B cell (primary cell): Measurements from ENCODE around the gene WDR82. TPM values are rescaled to one million over a fixed set of nuclear protein-coding genes. Genes with fewer than 3 reads are reported as not detected.

Source experiments
- ATAC-seq: fragments of 200-7000 bp; cut with Tn5 transposase; one replicate; pipeline ENCODE4 v1.10.0; 2021; ENCODE audit warnings: low read depth, mild to moderate bottlenecking, moderate number of reproducible peaks, moderate library complexity
- CTCF ChIA-PET: fragments of 350-600 bp; sonication (Branson Sonifier 250); formaldehyde crosslinking; loops from one replicate; lab custom pipeline; 2021; ENCODE audit warnings: antibody characterized with exemption, inconsistent platforms; lab: Charles Lee
- POLR2A ChIA-PET: fragments of 350-600 bp; sonication (Branson Sonifier 250); formaldehyde crosslinking; loops from one replicate; lab custom pipeline; 2021; ENCODE audit warnings: antibody characterized with exemption; lab: Charles Lee
- DNase-seq: peaks from one replicate; pipeline ENCODE4 v3.0.0; 2013
- H2AFZ ChIP-seq: 2 replicates; pipeline ENCODE4 v1.6.1; 2012; ENCODE audit warnings: mild to moderate bottlenecking, low read depth, low read length; ENCODE audit not compliant: insufficient read depth, poor library complexity, severe bottlenecking
- H3K27ac ChIP-seq, 2 donors: 1 replicate in 1 of 2; 2 replicates in 1 of 2; pipeline ENCODE4 v1.5.1; 2012 to 2013; ENCODE audit warnings: low read length in 2 of 2, mild to moderate bottlenecking in 2 of 2, moderate library complexity in 1 of 2
- H3K27me3 ChIP-seq, 4 experiments: fragments of 200-600 bp in 1 of 4; sonication (generic) in 1 of 4; replicated peaks in 1 of 4; 1 replicate in 2 of 4; 2 replicates in 2 of 4; pipeline versions ENCODE4 v1.6.1 to v1.7.0; 2013 to 2016; ENCODE audit warnings: low read length in 3 of 4, mild to moderate bottlenecking in 2 of 4, mixed read lengths in 1 of 4, moderate library complexity in 1 of 4; ENCODE audit not compliant: insufficient read depth in 4 of 4, control insufficient read depth in 3 of 4; ENCODE audit errors: control extremely low read depth in 1 of 4
- H3K36me3 ChIP-seq, 2 experiments: replicated peaks in 1 of 2; 1 replicate in 1 of 2; 2 replicates in 1 of 2; pipeline versions ENCODE4 v1.6.1 to v1.7.1; 2013; ENCODE audit warnings: low read length in 1 of 2; ENCODE audit not compliant: insufficient read depth in 2 of 2, control insufficient read depth in 1 of 2; ENCODE audit errors: control extremely low read depth in 1 of 2, extremely low read depth in 1 of 2
- H3K4me1 ChIP-seq, 2 donors: fragments of 200-600 bp in 1 of 2; sonication (generic) in 1 of 2; 1 replicate in 1 of 2; 2 replicates in 1 of 2; pipeline versions ENCODE4 v1.5.1 to v1.6.1; 2013 to 2017; ENCODE audit warnings: low read length in 2 of 2; ENCODE audit not compliant: control insufficient read depth in 2 of 2, insufficient read depth in 2 of 2
- H3K4me2 ChIP-seq: replicated peaks from 2 replicates; pipeline ENCODE3; 2012; ENCODE audit warnings: mild to moderate bottlenecking, low read depth, low read length; ENCODE audit not compliant: poor library complexity, severe bottlenecking
- H3K4me3 ChIP-seq, 5 experiments: fragments of 200-600 bp in 1 of 5; sonication (generic) in 1 of 5; 1 replicate in 3 of 5; 2 replicates in 2 of 5; pipeline versions ENCODE4 v1.5.1 to v1.7.0; 2011 to 2016; ENCODE audit warnings: low read length in 4 of 5, mild to moderate bottlenecking in 4 of 5, low read depth in 2 of 5, control low read depth in 1 of 5, moderate library complexity in 1 of 5; ENCODE audit not compliant: insufficient read depth in 1 of 5; ENCODE audit errors: control extremely low read depth in 1 of 5, extremely low read depth in 1 of 5
- H3K79me2 ChIP-seq: fragments of 200-600 bp; sonication (generic); one replicate; pipeline ENCODE4 v1.6.0; 2016; ENCODE audit warnings: low read length; ENCODE audit not compliant: control insufficient read depth, insufficient read depth
- H3K9ac ChIP-seq: fragments of 200-600 bp; sonication (generic); 2 replicates; pipeline ENCODE4 v1.6.1; 2017; ENCODE audit warnings: mild to moderate bottlenecking, low read length, moderate library complexity
- H3K9me3 ChIP-seq, 3 donors: one replicate each; pipeline versions ENCODE4 v1.6.1 to v1.7.1; 2013; ENCODE audit warnings: low read length in 2 of 3; ENCODE audit not compliant: control insufficient read depth in 2 of 3, insufficient read depth in 1 of 3; ENCODE audit errors: control extremely low read depth in 1 of 3
- H4K20me1 ChIP-seq: 2 replicates; pipeline ENCODE4 v1.6.0; 2012; ENCODE audit warnings: mild to moderate bottlenecking, low read length; ENCODE audit not compliant: insufficient read depth, control insufficient read depth, poor library complexity, severe bottlenecking
- H3K27ac Mint-ChIP-seq: one replicate; pipeline ENCODE4 v1.8.0; 2021; ENCODE audit warnings: mixed read lengths
- H3K27me3 Mint-ChIP-seq: one replicate; pipeline ENCODE4 v1.8.0; 2021; ENCODE audit warnings: mixed read lengths
- H3K4me1 Mint-ChIP-seq: one replicate; pipeline ENCODE4 v1.8.0; 2021; ENCODE audit warnings: mixed read lengths
- H3K4me3 Mint-ChIP-seq: one replicate; pipeline ENCODE4 v1.8.0; 2021; ENCODE audit warnings: mixed read lengths
- H3K9me3 Mint-ChIP-seq: one replicate; pipeline ENCODE4 v1.8.0; 2022; ENCODE audit warnings: mixed read lengths; ENCODE audit not compliant: insufficient read depth
- EZH2 ChIP-seq: IDR thresholded peaks from 2 replicates; pipeline ENCODE4 v1.6.1; 2012; ENCODE audit warnings: borderline replicate concordance, low read depth, mild to moderate bottlenecking, moderate library complexity, low read length; ENCODE audit not compliant: insufficient read depth, poor library complexity, severe bottlenecking
- WGBS: methylation state at CpG from one replicate; pipeline ENCODE4 v1.1.5; 2013; ENCODE audit warnings: missing lambda C conversion rate; ENCODE audit not compliant: insufficient coverage; 5-methylcytosine and 5-hydroxymethylcytosine counted together
- intact Hi-C: fragments of 100-400 bp; cut with micrococcal nuclease; formaldehyde crosslinking; loops from one replicate; pipeline ENCODE4 v1.10.0; 2022
- polyA plus RNA-seq: library from polyadenylated mRNA; depleted of rRNA; stranded (reverse); fragments of >200 nt; gene quantifications from 2 replicates; pipeline ENCODE4 v1.2.3, GENCODE V29; 2012
- total RNA-seq, 2 donors: library from RNA; stranded (reverse); fragments of 120-200 nt in 1 of 2; gene quantifications; 1 replicate in 1 of 2; 2 replicates in 1 of 2; pipeline versions ENCODE4 v1.2.3 to v1.2.4, GENCODE V29; 2013 to 2022
- TF ChIP-seq, protein P1 (sequence below): fragments of 200-600 bp; IDR thresholded peaks from one replicate; pipeline ENCODE4 v1.8.0; 2022; ENCODE audit warnings: antibody characterized with exemption, mild to moderate bottlenecking

The WDR82 gene
- total and polyA plus RNA-seq, 2 donors (not counting 1 experiment from before 2014, with no cell fraction given) = 27.8 to 101 TPM

DNA sequence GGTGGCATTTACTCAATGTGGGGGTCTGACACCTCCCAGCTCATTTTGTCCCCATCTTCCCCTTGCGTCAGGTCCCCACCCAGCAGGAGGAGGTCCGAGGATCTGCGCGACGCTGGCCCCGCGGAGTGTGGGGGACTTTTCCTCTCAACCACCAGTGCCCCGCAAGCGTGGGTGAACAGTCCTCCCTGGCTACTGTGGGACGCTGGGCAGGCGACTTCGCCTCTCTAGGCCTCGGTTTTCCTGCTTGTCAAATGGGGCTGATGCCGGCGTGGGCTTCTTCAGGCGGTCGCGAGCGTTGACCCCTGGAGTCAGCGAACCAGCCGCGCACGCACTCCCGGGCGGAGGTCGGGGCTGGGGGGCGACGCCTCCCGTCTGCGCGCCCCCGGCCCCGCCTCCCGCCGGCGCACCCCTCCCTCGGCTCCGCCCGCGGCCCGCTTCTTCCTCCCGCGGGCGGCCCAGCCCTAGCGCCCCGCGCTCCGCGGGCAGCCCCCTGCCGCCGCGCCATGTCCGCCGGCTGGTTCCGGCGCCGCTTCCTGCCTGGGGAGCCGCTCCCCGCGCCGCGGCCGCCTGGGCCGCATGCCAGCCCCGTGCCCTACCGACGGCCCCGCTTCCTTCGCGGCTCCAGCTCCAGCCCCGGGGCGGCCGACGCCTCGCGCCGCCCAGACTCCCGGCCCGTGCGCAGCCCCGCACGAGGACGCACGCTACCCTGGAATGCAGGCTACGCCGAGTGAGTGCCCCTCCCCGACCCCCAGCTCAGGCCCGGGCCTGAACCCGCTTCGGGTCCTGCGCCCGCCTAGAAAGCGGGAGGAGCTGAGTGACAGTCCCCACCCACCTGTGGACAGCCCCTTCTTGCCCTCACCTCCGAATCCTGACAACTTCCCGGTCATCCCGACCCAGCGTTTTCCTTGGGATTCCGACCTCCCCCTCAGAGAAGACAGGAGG lies 32.9 kb downstream of the WDR82 start, which contains the start of gene PPM1M:
Gene PPM1M (plus strand): TSS at position 438 of the 942 bp plus-strand sequence. CDS start 66 bp downstream, at position 504.
- TF ChIP-seq, protein P1, sequence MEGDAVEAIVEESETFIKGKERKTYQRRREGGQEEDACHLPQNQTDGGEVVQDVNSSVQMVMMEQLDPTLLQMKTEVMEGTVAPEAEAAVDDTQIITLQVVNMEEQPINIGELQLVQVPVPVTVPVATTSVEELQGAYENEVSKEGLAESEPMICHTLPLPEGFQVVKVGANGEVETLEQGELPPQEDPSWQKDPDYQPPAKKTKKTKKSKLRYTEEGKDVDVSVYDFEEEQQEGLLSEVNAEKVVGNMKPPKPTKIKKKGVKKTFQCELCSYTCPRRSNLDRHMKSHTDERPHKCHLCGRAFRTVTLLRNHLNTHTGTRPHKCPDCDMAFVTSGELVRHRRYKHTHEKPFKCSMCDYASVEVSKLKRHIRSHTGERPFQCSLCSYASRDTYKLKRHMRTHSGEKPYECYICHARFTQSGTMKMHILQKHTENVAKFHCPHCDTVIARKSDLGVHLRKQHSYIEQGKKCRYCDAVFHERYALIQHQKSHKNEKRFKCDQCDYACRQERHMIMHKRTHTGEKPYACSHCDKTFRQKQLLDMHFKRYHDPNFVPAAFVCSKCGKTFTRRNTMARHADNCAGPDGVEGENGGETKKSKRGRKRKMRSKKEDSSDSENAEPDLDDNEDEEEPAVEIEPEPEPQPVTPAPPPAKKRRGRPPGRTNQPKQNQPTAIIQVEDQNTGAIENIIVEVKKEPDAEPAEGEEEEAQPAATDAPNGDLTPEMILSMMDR = no peak
- TF ChIP-seq EZH2 = no peak
- Mint-ChIP-seq H3K4me3 (peak within 1 kb of the TSS; percentile 87), H3K4me1 (peaks cover 55% of the 10 kb centered on the region), H3K27ac (peak within 1 kb of the TSS; percentile 96), H3K27me3 (no peaks in the 10 kb centered on the region), H3K9me3 (no peaks in the 10 kb centered on the region)
- peaks cover 0 to 25% of the 10 kb centered on the region in 2 experiments for H3K36me3 ChIP-seq
- POLR2A ChIA-PET = interaction anchor here (0.6 to 1.2 kb wide), 4 partner anchors 20 to 33 kb away, joined by 3 read pairs; partner anchors contain the start of genes TLR9 and WDR82
- peaks cover 36 to 42% of the 10 kb centered on the region in 2 donors for H3K4me1 ChIP-seq
- DNase-seq = peak; percentile 71
- H3K9ac ChIP-seq = peak within 1 kb of the TSS; percentile 87
- peak within 1 kb of the TSS; percentile 83 for H2AFZ ChIP-seq
- peak within 1 kb of the TSS; percentile 92 for H3K4me2 ChIP-seq
- CTCF ChIA-PET = interaction anchor here (0.7 to 18.5 kb wide), 6 partner anchors 8 to 94 kb away, joined by 3 to 237 read pairs (median 12); partner anchors contain the start of gene TLR9
- H3K4me3 ChIP-seq = peak within 1 kb of the TSS; percentile 36 to 85 (median 76)
- peak within 1 kb of the TSS; percentile 71 to 83 for H3K27ac ChIP-seq
- no peaks in the 10 kb centered on the region for H3K27me3 ChIP-seq
- no peaks in the 10 kb centered on the region for H3K9me3 ChIP-seq
- 2% methylated on average over 98 of the region's 98 CpGs for whole genome bisulfite sequencing
- peak; percentile 64 for ATAC-seq
- no peaks in the 10 kb centered on the region for H3K79me2 ChIP-seq
- intact Hi-C loops = loop anchor here (1.0 kb wide), 2 partner anchors 8 to 33 kb away; partner anchors contain the start of gene WDR82
- no peaks in the 10 kb centered on the region for H4K20me1 ChIP-seq
